ENCODE data around the gene BTLA. TPM values are rescaled to one million over a fixed set of nuclear protein-coding genes. Genes with fewer than 3 reads are reported as not detected.
"Not testable (repeated sequence)": the region's sequence is repeated elsewhere in the genome, so short reads cannot be mapped to it uniquely, and the experiment has no call there.

Gene BTLA
- total RNA-seq, 1 experiment from 2014 or later, result not detected

DNA sequence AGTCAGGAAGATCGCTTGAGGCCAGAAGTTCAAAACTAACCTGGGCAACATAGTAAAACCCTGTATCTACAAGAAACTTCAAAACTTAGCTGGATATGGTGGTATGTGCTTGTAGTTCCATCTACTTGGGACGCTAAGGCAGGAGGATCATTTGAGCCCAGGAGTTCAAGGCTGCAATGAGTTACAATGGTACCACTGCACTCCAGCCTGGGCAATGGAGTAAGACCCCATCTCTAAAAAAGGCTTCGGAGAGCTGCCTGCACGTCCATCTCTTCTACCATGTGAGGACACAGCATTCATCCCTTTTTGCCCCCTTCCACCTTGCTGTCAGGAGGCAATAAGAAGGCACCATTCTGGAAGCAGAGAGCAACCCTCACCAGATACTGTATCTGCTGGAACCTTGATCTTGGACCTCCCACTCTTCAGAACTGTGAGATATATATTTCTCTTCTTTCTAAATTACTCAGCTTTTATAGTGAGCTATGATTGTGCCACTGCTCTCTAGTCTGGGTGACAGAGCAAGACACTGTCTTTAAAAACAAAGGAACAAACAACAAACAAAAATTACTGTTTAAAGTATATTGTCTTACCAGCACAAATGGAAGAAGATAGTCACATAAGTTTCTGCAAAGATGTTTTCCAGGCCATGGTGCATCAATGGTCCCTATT is 4.2 kb upstream of the BTLA start:
- Histone ChIP-seq H3K27me3 (ENCODE audit: control insufficient read depth, insufficient read depth, low read length) (no peaks in the 10 kb centered on the region), H3K36me3 (replicated peaks; ENCODE audit: control insufficient read depth, insufficient read depth, low read length) (no peaks in the 10 kb centered on the region), H3K4me3 (ENCODE audit: insufficient read depth, low read depth, low read length) (no peak overlapping the region)
- no peak for DNase-seq

DNA sequence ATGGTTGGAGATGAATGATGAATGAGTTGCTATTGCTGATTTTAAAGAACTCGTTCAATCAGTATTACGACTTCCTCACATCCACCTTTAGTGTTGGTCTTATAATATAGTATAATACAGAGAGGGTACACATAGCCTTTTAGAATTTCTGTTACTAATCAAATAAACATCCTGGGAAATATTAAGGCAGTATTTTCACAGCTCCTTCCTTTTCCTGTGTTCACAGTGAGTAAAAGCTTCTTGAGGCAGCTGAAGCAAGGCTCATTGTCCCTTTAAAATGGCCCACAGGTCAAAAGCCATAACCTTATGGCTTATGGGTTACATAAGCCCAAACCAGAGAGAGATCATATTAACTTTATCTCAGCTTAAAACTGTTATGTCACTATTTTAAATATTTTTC is 1.3 kb upstream of the BTLA start:
- no peak for DNase-seq

GRCh38 chr3:112497897-112498548 is 1.2 kb downstream of the BTLA start:
- Histone ChIP-seq H3K27me3 (ENCODE audit: control insufficient read depth, insufficient read depth, low read length) (no peaks in the 10 kb centered on the region), H3K36me3 (replicated peaks; ENCODE audit: control insufficient read depth, insufficient read depth, low read length) (no peaks in the 10 kb centered on the region), H3K4me3 (ENCODE audit: insufficient read depth, low read depth, low read length) (no peak overlapping the region)
- DNase-seq, result no peak

More for the DNA sequence above, 1.3 kb upstream of the BTLA start:
- no peak overlapping the region for H3K4me3 ChIP-seq (ENCODE audit: insufficient read depth, low read depth, low read length)
- no peaks in the 10 kb centered on the region for H3K36me3 ChIP-seq (replicated peaks; ENCODE audit: control insufficient read depth, insufficient read depth, low read length)
- H3K27me3 ChIP-seq (ENCODE audit: control insufficient read depth, insufficient read depth, low read length), result no peaks in the 10 kb centered on the region

GRCh38 chr3:112496366-112497067 is 2.8 kb downstream of the BTLA start:
- no peak overlapping the region for H3K4me3 ChIP-seq (ENCODE audit: insufficient read depth, low read depth, low read length)
- no peak for DNase-seq
- H3K27me3 ChIP-seq (ENCODE audit: control insufficient read depth, insufficient read depth, low read length), result no peaks in the 10 kb centered on the region
- H3K36me3 ChIP-seq (replicated peaks; ENCODE audit: control insufficient read depth, insufficient read depth, low read length), result no peaks in the 10 kb centered on the region

DNA sequence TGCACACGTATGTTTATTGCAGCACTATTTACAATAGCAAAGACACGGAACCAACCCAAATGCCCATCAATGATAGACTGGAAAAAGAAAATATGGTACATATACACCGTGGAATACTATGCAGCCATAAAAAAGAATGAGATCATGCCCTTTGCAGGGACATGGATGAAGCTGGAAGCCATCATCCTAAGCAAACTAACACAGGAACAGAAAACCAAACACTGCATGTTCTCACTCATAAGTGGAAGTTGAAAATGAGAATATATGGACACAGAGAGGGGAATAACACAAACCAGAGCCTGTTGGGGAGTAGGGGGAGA is 4.9 kb downstream of the BTLA start:
- not testable (repeated sequence) for H3K27me3 ChIP-seq (ENCODE audit: control insufficient read depth, insufficient read depth, low read length); H3K4me3 ChIP-seq (ENCODE audit: insufficient read depth, low read depth, low read length); H3K36me3 ChIP-seq (replicated peaks; ENCODE audit: control insufficient read depth, insufficient read depth, low read length); DNase-seq

GRCh38 chr3:112492124-112492523 is 7.1 kb downstream of the BTLA start:
- no peak overlapping the region for H3K4me3 ChIP-seq (ENCODE audit: insufficient read depth, low read depth, low read length)
- no peaks in the 10 kb centered on the region for H3K36me3 ChIP-seq (replicated peaks; ENCODE audit: control insufficient read depth, insufficient read depth, low read length)
- DNase-seq, result no peak
- H3K27me3 ChIP-seq (ENCODE audit: control insufficient read depth, insufficient read depth, low read length), result no peaks in the 10 kb centered on the region

GRCh38 chr3:112491373-112491772 is 7.9 kb downstream of the BTLA start:
- Histone ChIP-seq H3K36me3 (replicated peaks; ENCODE audit: control insufficient read depth, insufficient read depth, low read length) (no peaks in the 10 kb centered on the region), H3K27me3 (ENCODE audit: control insufficient read depth, insufficient read depth, low read length) (no peaks in the 10 kb centered on the region), H3K4me3 (ENCODE audit: insufficient read depth, low read depth, low read length) (no peak overlapping the region)
- DNase-seq, result no peak

- no peak for DNase-seq
- Histone ChIP-seq H3K4me3 (ENCODE audit: insufficient read depth, low read depth, low read length) (no peak overlapping the region), H3K27me3 (ENCODE audit: control insufficient read depth, insufficient read depth, low read length) (no peaks in the 10 kb centered on the region), H3K36me3 (replicated peaks; ENCODE audit: control insufficient read depth, insufficient read depth, low read length) (no peaks in the 10 kb centered on the region)
Measured at GRCh38 chr3:112489674-112490479, 9.4 kb downstream of the BTLA start.

- no peak for DNase-seq
- Histone ChIP-seq H3K27me3 (ENCODE audit: control insufficient read depth, insufficient read depth, low read length) (no peaks in the 10 kb centered on the region), H3K4me3 (ENCODE audit: insufficient read depth, low read depth, low read length) (no peak overlapping the region), H3K36me3 (replicated peaks; ENCODE audit: control insufficient read depth, insufficient read depth, low read length) (no peaks in the 10 kb centered on the region)
Measured at GRCh38 chr3:112486811-112487505, 12.3 kb downstream of the BTLA start.

DNA sequence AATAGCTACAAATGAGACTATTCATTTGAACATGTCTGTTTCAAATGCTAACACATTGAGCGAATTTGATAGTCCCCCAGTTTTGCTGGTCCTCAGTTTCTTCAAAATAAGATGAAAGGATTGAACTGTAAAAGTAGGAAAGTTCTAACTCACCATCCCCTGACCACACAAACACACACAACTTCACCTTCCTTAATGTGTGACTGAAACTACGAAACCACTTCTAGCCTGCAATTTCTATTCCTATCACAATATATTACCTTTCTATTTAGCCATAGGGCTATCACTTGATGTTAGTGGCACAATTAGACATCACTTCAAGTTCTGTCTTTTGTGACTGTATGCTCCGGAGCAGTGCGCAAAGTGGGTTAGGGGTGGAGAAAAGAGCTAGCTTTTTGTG is 14.9 kb downstream of the BTLA start:
- no peaks in the 10 kb centered on the region for H3K27me3 ChIP-seq (ENCODE audit: control insufficient read depth, insufficient read depth, low read length)
- no peak overlapping the region for H3K4me3 ChIP-seq (ENCODE audit: insufficient read depth, low read depth, low read length)
- no peak for DNase-seq
- H3K36me3 ChIP-seq (replicated peaks; ENCODE audit: control insufficient read depth, insufficient read depth, low read length), result no peaks in the 10 kb centered on the region

DNA sequence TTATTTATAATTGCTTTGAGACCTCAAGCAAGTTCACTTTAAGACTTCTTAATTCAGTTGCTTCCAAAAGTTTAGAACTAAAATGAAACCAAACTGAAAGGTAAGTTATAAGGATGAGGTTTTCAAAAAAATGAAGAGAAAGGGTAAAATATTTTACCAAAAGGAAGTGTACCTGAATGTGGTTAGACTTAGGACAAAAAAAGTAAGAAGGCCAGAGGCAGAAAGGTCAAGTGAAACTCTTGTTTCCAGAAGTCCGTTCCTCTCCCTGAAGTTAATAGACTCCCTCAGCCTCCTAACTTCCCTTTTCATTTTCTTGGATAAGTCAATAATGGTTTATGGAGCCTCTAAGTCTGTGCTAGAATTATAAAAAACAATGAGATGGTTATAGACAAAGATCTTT is 16.6 kb downstream of the BTLA start:
- H3K36me3 ChIP-seq (replicated peaks; ENCODE audit: control insufficient read depth, insufficient read depth, low read length), result no peaks in the 10 kb centered on the region
- no peak for DNase-seq
- no peaks in the 10 kb centered on the region for H3K27me3 ChIP-seq (ENCODE audit: control insufficient read depth, insufficient read depth, low read length)
- no peak overlapping the region for H3K4me3 ChIP-seq (ENCODE audit: insufficient read depth, low read depth, low read length)

DNA sequence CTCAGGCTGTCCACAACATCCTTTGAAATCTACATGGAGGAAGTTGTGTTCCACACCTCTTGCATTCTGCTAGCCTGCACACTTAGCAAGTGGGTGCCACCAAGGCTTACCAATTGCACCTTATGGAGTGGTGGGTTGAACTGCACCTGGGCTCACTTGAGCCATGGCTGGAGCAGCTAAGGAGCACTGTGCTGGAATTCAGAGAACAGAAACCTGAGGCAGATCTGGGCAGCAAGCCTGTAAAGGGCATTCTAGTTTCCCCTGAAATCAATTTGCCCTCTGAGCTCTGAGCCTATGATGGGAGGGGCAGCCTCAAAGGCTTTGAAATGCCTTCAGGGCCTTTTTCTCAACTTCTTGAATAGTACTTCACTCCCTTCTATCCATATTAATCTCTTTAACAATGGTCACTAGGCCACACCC is 18.0 kb downstream of the BTLA start:
- H3K27me3 ChIP-seq (ENCODE audit: control insufficient read depth, insufficient read depth, low read length), result no peaks in the 10 kb centered on the region
- H3K36me3 ChIP-seq (replicated peaks; ENCODE audit: control insufficient read depth, insufficient read depth, low read length), result no peaks in the 10 kb centered on the region
- DNase-seq, result no peak
- H3K4me3 ChIP-seq (ENCODE audit: insufficient read depth, low read depth, low read length), result no peak overlapping the region

- Histone ChIP-seq H3K36me3 (replicated peaks; ENCODE audit: control insufficient read depth, insufficient read depth, low read length) (no peaks in the 10 kb centered on the region), H3K27me3 (ENCODE audit: control insufficient read depth, insufficient read depth, low read length) (no peaks in the 10 kb centered on the region), H3K4me3 (ENCODE audit: insufficient read depth, low read depth, low read length) (no peak overlapping the region)
- DNase-seq, result no peak
Measured at GRCh38 chr3:112477891-112478290, 21.4 kb downstream of the BTLA start.

DNA sequence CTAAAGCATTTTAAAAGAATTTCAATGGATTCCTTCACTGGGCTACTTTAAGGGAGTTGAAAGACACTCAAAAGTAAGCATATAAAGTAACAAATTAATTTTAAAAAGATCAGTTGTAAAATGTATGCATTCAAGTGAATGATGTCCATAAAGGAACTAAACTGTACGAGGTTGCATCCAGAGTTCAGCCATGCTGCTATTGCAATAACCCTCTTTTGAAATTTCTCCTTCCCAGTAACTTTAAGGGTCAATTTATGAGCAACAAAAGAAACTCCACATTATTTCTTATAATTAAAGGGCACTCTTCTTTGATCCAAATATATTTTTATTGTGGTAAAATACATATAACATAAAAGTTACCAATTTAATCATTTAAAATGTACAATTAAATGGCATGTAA is 22.9 kb downstream of the BTLA start:
- H3K36me3 ChIP-seq (replicated peaks; ENCODE audit: control insufficient read depth, insufficient read depth, low read length), result no peaks in the 10 kb centered on the region
- DNase-seq, result no peak
- H3K27me3 ChIP-seq (ENCODE audit: control insufficient read depth, insufficient read depth, low read length), result no peaks in the 10 kb centered on the region
- no peak overlapping the region for H3K4me3 ChIP-seq (ENCODE audit: insufficient read depth, low read depth, low read length)
